ENCODE measurements around the gene CHRNB4.
"Not testable (repeated sequence)": the region's sequence is repeated elsewhere in the genome, so short reads cannot be mapped to it uniquely, and the experiment has no call there.

CHRNB4 gene

DNA sequence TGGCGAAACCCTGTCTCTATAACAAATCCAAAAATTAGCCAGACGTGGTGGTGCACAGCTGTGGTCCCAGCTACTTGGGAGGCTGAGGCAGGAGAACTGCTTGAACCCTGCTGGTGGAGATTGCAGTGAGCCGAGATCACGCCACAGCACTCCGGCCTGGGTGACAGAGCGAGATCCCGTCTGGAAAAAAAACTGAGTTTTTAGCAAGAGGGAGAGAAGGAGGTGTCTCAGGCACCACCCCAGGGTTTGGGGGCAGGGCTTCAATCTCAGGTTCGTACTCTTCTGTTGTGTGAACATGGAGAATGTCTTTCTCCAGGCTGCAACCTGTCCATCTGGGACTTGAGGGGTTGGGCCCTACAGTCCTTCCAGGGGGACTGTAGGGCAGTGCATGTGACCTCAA, 22.9 kb downstream of the CHRNB4 start:
- no peak for DNase-seq (ENCODE audit: low read depth in 2 of 3, low spot score in 2 of 3)

DNA sequence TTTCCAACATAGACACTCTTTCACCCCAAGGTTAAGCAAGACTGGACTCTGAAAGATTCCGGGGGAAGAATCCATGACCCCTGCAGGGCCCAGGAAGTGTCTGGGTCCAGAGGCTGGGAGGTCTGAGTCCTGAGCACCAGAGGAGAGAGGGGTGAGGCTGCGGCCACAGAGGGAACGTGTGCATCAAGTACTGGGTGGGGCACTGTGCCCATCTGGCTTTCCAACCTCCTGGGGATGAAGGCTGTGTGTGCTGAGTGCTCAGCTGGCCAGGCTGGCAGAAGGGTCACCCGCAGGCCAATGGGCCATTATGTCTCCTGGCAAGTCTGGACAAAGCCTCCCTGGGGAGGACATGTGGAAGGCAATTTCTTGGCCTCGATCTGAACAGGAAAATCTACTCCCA, 23.5 kb downstream of the CHRNB4 start:
- no peak for DNase-seq (ENCODE audit: low read depth in 2 of 3, low spot score in 2 of 3)

DNA sequence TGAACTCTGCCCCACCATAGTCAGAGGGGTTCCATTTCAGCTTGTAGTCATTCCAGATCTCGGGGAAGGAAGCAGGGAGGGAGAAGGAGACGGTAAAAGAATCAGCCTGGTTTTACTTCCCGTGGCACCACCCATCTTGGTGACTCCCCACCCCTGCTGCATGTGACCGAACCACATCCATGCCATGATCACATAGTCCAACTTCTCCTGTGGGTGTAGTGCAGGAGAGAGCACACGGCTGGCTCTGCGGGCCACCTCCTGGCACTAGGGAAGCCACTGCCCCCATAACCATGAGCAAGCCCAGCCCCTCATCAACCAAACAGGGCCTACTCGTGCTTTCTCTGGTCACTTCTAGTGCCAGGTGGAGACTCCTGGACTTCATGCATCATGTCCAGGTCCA, 23.9 kb downstream of the CHRNB4 start:
- DNase-seq (ENCODE audit: low read depth in 2 of 3, low spot score in 2 of 3): no peak

DNA sequence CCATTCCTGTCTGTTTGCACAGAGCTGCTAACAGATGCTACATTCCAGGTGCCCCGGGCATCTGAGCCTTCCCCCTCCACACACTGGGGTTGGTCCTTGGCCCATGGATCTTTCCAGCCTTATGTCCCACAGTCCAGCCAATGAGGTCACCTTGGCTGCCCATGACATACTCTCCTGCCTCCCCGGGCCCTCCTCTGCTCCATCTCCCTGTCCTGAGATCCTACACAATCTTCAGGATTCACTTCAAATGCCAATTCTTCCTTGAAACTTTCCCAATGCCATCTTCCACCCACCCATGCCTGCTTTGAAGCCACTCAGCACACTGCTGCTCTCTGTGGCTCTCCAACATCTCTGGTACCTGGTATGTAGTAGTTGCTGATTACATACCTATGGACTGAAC, 24.5 kb downstream of the CHRNB4 start:
- DNase-seq (ENCODE audit: low read depth in 2 of 3, low spot score in 2 of 3): no peak

DNA sequence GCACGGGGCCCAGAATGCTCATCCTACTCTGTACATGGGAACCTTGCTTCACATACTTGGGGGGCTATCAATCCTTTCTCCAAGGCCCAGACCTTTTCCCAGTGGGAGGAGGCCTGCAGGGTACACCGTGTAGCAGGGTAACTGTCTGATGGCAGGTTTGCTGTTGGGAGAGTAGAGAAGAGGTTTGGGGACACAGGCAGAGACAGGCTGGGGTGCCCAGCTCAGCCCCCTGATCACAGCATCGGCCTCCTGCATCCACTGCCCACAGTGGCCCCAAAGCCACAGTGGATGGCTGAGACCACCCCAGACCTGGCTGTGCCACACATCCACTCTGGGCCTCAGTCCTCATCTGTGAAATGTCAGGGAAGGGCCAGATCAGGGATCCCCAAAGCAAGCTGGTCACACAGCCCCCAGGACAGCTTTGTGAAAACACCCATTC, 25.8 kb downstream of the CHRNB4 start:
- DNase-seq (ENCODE audit: low read depth in 2 of 3, low spot score in 2 of 3): no peak

DNA sequence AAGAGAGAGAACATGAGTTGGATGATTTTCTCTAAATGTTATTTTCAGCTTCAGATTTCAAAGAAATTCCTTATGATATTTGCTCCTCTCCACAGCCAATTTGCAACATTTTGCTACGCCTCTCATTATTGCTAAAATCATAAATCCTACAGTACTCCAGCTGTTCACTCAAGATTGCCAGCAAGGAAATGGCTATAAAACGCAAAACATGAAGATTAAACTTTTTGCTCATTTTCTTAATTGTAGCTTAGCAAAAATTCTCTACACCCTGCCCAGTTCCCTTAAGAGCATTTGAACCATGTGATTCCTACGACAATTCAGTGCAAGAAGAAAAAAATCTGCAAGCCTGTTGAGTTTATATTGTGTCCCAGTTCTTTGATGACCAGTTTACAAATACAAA, 27.0 kb downstream of the CHRNB4 start:
- DNase-seq (ENCODE audit: low read depth in 2 of 3, low spot score in 2 of 3): no peak

DNA sequence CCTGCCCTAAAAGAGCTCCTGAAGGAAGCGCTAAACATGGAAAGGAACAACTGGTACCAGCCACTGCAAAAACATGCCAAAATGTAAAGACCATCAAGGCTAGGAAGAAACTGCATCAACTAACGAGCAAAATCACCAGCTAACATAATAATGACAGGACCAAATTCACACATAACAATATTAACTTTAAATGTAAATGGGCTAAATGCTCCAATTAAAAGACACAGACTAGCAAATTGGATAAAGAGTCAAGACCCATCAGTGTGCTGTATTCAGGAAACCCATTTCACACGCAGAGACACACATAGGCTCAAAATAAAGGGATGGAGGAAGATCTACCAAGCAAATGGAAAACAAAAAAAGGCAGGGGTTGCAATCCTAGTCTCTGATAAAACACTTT, 31.5 kb downstream of the CHRNB4 start:
- not testable (repeated sequence) for DNase-seq (ENCODE audit: low read depth in 2 of 3, low spot score in 2 of 3)

DNA sequence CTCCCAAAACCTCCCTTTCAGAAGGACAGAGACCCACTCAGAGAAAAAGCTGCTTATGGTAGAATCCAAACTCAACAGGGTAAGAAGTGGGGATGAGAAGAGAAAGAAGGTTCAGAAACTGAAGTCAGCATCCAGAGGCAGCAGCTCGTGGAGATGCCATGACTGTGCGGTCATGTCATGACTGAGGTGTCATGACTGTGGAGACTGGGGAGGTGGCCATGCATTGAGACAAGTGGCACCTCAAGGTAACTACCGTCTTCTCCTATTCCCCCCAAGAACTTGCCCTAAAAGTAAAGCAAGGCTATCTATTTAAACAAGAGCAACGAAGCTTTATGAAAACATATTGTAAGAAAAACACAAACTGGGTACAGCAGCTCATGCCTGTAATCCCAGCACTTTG, 35.3 kb downstream of the CHRNB4 start:
- DNase-seq (ENCODE audit: low read depth in 2 of 3, low spot score in 2 of 3): no peak

DNA sequence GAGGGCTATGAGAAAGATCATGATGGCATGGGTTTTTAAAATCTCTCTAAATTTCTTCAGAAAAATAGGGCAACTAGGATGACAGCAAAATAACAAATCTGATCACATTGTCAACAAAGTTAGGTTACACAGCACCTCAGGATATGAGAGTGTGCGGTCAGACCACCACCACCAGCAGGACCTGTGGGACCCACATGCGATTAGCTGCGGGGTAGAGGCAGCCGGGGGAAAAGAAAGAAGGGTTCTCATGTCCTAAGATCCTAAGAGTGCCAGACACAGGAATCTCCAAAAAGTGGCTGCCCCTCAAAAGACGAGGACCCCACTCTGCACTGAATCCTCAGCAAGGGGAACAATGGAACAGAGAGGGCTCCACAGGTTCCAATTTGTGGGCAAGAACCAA, 35.8 kb downstream of the CHRNB4 start:
- no peak for DNase-seq (ENCODE audit: low read depth in 2 of 3, low spot score in 2 of 3)

DNA sequence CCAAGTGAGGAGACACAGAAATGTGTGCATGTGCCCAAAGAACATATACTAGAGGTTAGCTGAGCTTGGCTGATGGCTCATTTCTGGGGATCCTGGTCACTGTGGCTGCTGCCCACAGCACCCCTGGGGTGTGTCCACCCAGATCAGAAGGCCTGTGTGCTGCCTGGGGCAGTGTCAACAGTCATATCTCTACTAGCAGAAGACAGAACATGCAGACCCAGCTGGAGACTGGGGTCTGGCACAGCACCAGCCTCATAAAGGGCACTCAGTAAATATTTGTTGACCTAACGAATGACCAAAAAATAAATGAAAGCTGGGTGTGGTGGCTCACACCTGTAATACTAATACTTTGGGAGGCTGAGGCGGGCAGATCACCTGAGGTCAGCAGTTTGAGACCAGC, 36.6 kb downstream of the CHRNB4 start:
- no peak for DNase-seq (ENCODE audit: low read depth in 2 of 3, low spot score in 2 of 3)

DNA sequence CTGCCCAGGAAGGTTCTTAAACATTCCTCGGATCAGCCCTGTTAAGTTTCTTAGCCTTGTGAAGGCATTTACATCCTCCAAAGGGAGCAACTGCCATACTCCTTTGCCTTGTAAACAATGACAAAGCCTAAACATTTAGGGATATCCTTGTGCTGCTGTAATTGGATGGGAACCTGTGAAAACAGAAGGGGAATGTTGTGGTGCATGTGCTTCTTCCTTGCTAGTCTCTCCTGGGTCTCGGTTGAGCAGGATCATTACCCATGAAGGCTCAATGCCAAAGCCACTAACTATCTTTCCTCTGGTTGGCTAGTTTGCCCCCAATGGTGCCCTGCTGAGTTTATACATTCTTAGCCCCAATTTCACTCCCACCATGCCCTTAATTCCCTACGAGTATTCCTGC, 37.5 kb downstream of the CHRNB4 start:
- DNase-seq (ENCODE audit: low read depth in 2 of 3, low spot score in 2 of 3): no peak

DNA sequence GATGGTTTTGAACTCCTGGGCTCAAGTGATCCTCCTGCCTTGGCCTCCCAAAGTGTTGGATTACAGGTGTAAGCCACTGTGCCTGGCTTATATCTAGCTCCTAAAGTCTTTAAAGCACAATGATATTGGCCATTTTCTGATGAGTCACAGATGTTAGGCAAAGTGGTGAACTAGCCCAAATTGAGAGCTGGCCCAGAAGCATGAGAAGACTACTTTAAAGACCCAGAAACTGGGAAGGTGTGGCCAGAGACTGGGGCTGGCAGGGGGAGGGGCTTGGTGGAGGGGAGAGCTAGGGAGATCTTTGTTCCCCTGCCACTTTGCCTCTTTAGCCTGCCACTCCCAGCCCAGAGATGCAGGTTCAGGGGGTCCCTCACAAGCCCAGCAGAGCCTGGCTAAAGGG, 41.8 kb downstream of the CHRNB4 start:
- no peak for DNase-seq (ENCODE audit: low read depth in 2 of 3, low spot score in 2 of 3)

DNA sequence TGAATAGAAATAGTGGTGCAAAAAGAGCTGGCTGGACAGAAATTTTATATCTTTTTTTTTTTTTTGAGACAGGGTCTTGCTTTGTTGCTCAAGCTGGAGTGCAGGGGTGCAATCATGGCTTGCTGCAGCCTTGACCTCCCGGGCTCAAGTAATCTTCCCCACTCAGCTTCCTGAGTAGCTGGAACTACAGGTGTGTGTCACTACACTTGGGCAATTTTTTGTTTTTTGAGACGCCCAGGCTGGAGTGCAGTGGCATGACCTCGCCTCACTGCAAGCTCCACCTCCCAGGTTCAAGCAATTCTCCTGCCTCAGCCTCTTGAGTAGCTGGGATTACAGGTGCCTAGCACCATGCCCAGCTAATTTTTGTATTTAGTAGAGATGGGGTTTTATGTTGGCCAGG, 42.7 kb downstream of the CHRNB4 start:
- no peak for DNase-seq (ENCODE audit: low read depth in 2 of 3, low spot score in 2 of 3)

DNA sequence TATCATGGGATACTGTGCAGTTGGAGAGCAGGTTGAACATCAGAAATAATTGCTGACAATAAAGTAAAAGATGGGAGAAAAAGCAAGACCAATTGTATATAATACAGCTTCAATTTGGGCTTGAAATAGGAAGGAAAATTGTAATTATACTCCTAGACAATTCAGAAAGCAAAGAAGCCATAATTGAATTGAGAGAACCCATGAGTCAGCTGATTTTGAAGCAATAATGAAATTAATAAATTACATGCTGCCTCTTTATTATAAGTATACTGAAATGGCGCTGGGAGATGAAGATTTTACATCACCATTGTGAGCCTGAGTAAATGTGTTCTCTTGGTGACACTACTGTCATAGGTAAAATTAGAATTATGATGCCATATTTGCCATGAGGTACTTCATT, 43.4 kb downstream of the CHRNB4 start:
- DNase-seq (ENCODE audit: low read depth in 2 of 3, low spot score in 2 of 3): no peak

DNA sequence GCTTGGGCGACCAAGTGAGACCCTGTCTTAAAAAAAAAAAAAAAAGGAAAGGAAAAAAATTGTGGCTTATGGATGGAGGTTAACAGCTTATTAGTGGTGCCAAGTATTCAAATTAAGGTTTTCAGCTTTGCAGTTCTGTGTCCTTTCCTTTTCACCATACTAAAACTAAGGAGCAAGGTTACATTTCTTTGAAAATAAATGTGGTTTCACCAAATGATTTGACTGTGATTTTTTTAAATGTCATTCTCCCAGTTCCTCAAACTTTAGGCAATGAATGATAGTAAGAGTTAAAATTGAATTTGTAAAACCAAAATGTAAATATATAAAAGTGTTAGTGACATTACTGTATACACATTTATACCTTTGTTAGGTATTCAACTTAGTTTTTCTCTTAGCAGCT, 66.1 kb downstream of the CHRNB4 start:
- no peak for DNase-seq (ENCODE audit: low read depth in 2 of 3, low spot score in 2 of 3)
